IMR-90 (cell line): Measurements from ENCODE around the gene RGMA. TPM values are rescaled to one million over a fixed set of nuclear protein-coding genes. Genes with fewer than 3 reads are reported as not detected.

Experiments
- ATAC-seq: fragments of 200-7000 bp; cut with Tn5 transposase; 2 replicates; pipeline ENCODE4 v1.9.1; 2020; ENCODE audit warnings: low read depth, mild to moderate bottlenecking, moderate library complexity
- BruUV-seq: library from RNA; stranded (reverse); fragments of 400-500 nt; replicated peaks from 2 replicates; lab custom pipeline; 2021; lab: Mats Ljungman, UMichigan
- CTCF ChIA-PET: fragments of 300-600 bp; formaldehyde crosslinking; extraction: SDS; loops from one replicate; lab custom pipeline; 2021; ENCODE audit warnings: antibody characterized with exemption; lab: Yijun Ruan, JAX
- POLR2A ChIA-PET: fragments of 300-600 bp; sonication (Branson Sonifier 250); formaldehyde crosslinking; loops from one replicate; lab custom pipeline; 2022; ENCODE audit warnings: antibody characterized with exemption; ENCODE audit not compliant: unreplicated experiment; lab: Charles Lee
- DNase-seq: peaks from one replicate; pipeline ENCODE4 v3.0.0; 2013
- H2AFZ ChIP-seq: replicated peaks from 2 replicates; pipeline ENCODE3; 2013; ENCODE audit warnings: low read length, mild to moderate bottlenecking; ENCODE audit not compliant: poor library complexity
- H2AK5ac ChIP-seq: 2 replicates; pipeline ENCODE4 v1.6.1; 2013; ENCODE audit warnings: low read depth, low read length, inconsistent platforms
- H2AK9ac ChIP-seq: replicated peaks from 2 replicates; pipeline ENCODE3; 2013; ENCODE audit warnings: mild to moderate bottlenecking, low read depth, low read length, moderate library complexity; ENCODE audit not compliant: poor library complexity
- H2BK120ac ChIP-seq: 2 replicates; pipeline ENCODE4 v1.6.1; 2013; ENCODE audit warnings: low read depth, low read length, inconsistent platforms
- H2BK15ac ChIP-seq: 3 replicates; pipeline ENCODE4 v1.6.1; 2013; ENCODE audit warnings: low read depth, low read length, inconsistent platforms
- H2BK20ac ChIP-seq: 2 replicates; pipeline ENCODE4 v1.6.1; 2013; ENCODE audit warnings: low read depth, mild to moderate bottlenecking, inconsistent platforms, low read length, moderate library complexity
- H2BK5ac ChIP-seq: 2 replicates; pipeline ENCODE4 v1.6.1; 2013; ENCODE audit warnings: mild to moderate bottlenecking, low read depth, low read length, inconsistent platforms; ENCODE audit not compliant: poor library complexity, severe bottlenecking
- H3K14ac ChIP-seq: replicated peaks from 2 replicates; pipeline ENCODE4 v1.6.1; 2013; ENCODE audit warnings: low read depth, low read length, inconsistent platforms
- H3K18ac ChIP-seq: 2 replicates; pipeline ENCODE4 v1.6.1; 2013; ENCODE audit warnings: low read depth, low read length, control low read depth
- H3K23ac ChIP-seq: 2 replicates; pipeline ENCODE4 v1.6.1; 2013; ENCODE audit warnings: low read depth, low read length, inconsistent platforms
- H3K27ac ChIP-seq: 2 replicates; pipeline ENCODE4 v1.5.1; 2013; ENCODE audit warnings: mild to moderate bottlenecking, control low read depth, low read length; ENCODE audit not compliant: insufficient read depth
- H3K27me3 ChIP-seq: 2 replicates; pipeline ENCODE4 v1.6.1; 2013; ENCODE audit warnings: low read length; ENCODE audit not compliant: control insufficient read depth, insufficient read depth
- H3K36me3 ChIP-seq: 2 replicates; pipeline ENCODE4 v1.6.1; 2013; ENCODE audit warnings: low read length, mixed read lengths; ENCODE audit not compliant: control insufficient read depth, insufficient read depth
- H3K4ac ChIP-seq: 2 replicates; pipeline ENCODE4 v1.6.1; 2013; ENCODE audit warnings: low read depth, low read length, inconsistent platforms
- H3K4me1 ChIP-seq: 2 replicates; pipeline ENCODE4 v1.6.1; 2013; ENCODE audit warnings: low read length, mixed read lengths; ENCODE audit not compliant: control insufficient read depth, insufficient read depth
- H3K4me2 ChIP-seq: 2 replicates; pipeline ENCODE4 v1.6.1; 2013; ENCODE audit warnings: low read depth, mild to moderate bottlenecking, control low read depth, low read length, moderate library complexity
- H3K4me3 ChIP-seq: 2 replicates; pipeline ENCODE4 v1.5.1; 2013; ENCODE audit warnings: low read depth, mild to moderate bottlenecking, control low read depth, low read length, moderate library complexity; ENCODE audit not compliant: insufficient read depth
- H3K56ac ChIP-seq: 2 replicates; pipeline ENCODE4 v1.6.1; 2013; ENCODE audit warnings: low read length, inconsistent platforms; ENCODE audit not compliant: insufficient read depth; ENCODE audit errors: extremely low read depth
- H3K79me1 ChIP-seq, 2 experiments: 2 replicates each; pipeline ENCODE4 v1.6.1; 2013; ENCODE audit warnings: low read length in 2 of 2, inconsistent platforms in 1 of 2, low read depth in 1 of 2
- H3K9ac ChIP-seq: 2 replicates; pipeline ENCODE4 v1.6.1; 2013; ENCODE audit warnings: low read depth, low read length, control low read depth
- H3K9me1 ChIP-seq: 2 replicates; pipeline ENCODE4 v1.6.1; 2013; ENCODE audit warnings: low read length, inconsistent platforms; ENCODE audit not compliant: insufficient read depth
- H3K9me3 ChIP-seq: 2 replicates; pipeline ENCODE4 v1.6.1; 2013; ENCODE audit warnings: low read length; ENCODE audit not compliant: control insufficient read depth, insufficient read depth
- H4K20me1 ChIP-seq: 2 replicates; pipeline ENCODE4 v1.6.1; 2013; ENCODE audit warnings: low read length, inconsistent platforms; ENCODE audit not compliant: insufficient read depth
- H4K5ac ChIP-seq: 2 replicates; pipeline ENCODE4 v1.6.1; 2013; ENCODE audit warnings: mild to moderate bottlenecking, low read depth, low read length, control low read depth
- H4K8ac ChIP-seq, 2 experiments: 2 replicates each; pipeline ENCODE4 v1.6.1; 2013; ENCODE audit warnings: low read depth in 2 of 2, low read length in 2 of 2, control low read depth in 1 of 2, inconsistent platforms in 1 of 2
- H4K91ac ChIP-seq: 2 replicates; pipeline ENCODE4 v1.6.1; 2013; ENCODE audit warnings: low read depth, low read length, inconsistent platforms; ENCODE audit not compliant: insufficient read depth
- CEBPB ChIP-seq: IDR thresholded peaks from 2 replicates; pipeline ENCODE4 v1.6.1; 2012; ENCODE audit warnings: low read depth, low read length, improper control_type of control experiment
- FOS ChIP-seq: fragments of 150-350 bp; IDR thresholded peaks from 2 replicates; pipeline ENCODE4 v1.6.1; 2016; ENCODE audit warnings: low read depth, low read length
- MAFK ChIP-seq: IDR thresholded peaks from 2 replicates; pipeline ENCODE4 v1.6.1; 2012; ENCODE audit warnings: low read depth, low read length, improper control_type of control experiment
- NFE2L2 ChIP-seq: fragments of 150-350 bp; IDR thresholded peaks from 2 replicates; pipeline ENCODE4 v1.6.1; 2016; ENCODE audit warnings: low read depth, mild to moderate bottlenecking, low read length
- POLR2A ChIP-seq: IDR thresholded peaks from 2 replicates; pipeline ENCODE4 v1.6.1; 2012; ENCODE audit warnings: mild to moderate bottlenecking, low read depth, low read length
- RCOR1 ChIP-seq: IDR thresholded peaks from 2 replicates; pipeline ENCODE4 v1.6.1; 2012; ENCODE audit warnings: mild to moderate bottlenecking, low read length, improper control_type of control experiment; ENCODE audit not compliant: insufficient replicate concordance
- WGBS, 2 experiments: methylation state at CpG; one replicate each; pipeline versions ENCODE4 v1.1.5 to v1.1.7; 2013; ENCODE audit warnings: missing lambda C conversion rate in 2 of 2; ENCODE audit not compliant: insufficient read length in 1 of 2; ENCODE audit errors: extremely low coverage in 2 of 2; 5-methylcytosine and 5-hydroxymethylcytosine counted together
- dilution Hi-C: fragments of 300-500 bp; cut with HindIII; formaldehyde crosslinking; loops from one replicate; pipeline ENCODE4 v1.14.3; 2018; ENCODE audit warnings: low sequenced_read_pairs; ENCODE audit not compliant: unreplicated experiment
- in situ Hi-C: fragments of 300-500 bp; cut with MboI; formaldehyde crosslinking; loops from 3 replicates; pipeline ENCODE4 v1.14.3; 2019; ENCODE audit warnings: low sequenced_read_pairs, inconsistent platforms, mixed read lengths
- intact Hi-C: fragments of 100-400 bp; cut with micrococcal nuclease; formaldehyde crosslinking; loops from 2 replicates; pipeline ENCODE4 v1.10.0; 2022
- polyA plus RNA-seq, 3 experiments: library from polyadenylated mRNA; depleted of rRNA; stranded (reverse); fragments of >200 nt; gene quantifications; 2 replicates each; pipeline ENCODE4 v1.2.3, GENCODE V29; 2012; ENCODE audit warnings: low replicate concordance in 1 of 3
- total RNA-seq: library from RNA; depleted of rRNA; stranded (reverse); fragments of >200 nt; gene quantifications from 2 replicates; pipeline ENCODE4 v1.2.3, GENCODE V29; 2012

RGMA gene
- total and polyA plus RNA-seq, 2 of the 4 experiments (the other 2 are of a cell fraction) = 0.18 to 0.26 TPM

DNA sequence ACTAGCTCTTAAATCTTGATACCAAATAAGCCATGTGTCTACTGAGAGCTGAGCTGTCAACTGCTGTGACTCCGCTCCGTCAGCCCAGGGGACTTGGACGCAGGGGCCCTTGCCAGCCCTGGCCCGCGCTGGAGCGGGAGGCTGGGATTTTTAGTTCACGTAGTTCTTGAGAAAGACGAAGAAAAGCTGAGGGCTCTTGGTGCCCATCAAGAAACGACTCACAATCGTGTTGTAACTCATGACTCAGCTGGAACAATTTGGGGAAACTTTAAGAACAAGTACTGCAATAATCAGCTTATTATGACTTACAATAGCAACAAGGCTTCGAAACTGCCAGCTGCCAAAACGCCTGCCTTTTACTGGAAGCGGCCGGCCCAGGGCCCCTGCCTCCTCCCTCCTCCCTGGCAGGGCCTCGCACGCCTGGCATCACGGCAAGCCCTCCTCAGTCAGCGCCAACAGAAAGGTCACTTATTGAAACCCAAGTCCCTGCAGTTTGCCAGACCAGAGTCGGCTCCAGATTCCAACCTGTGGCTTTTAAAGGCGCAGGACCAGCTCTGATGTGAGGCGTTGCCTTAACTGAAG is 60.3 kb downstream of the RGMA start:
- H4K5ac ChIP-seq = no peak overlapping the region
- H2BK20ac ChIP-seq = no peak overlapping the region
- peaks cover 33% of the 10 kb centered on the region for H3K36me3 ChIP-seq
- H3K9me3 ChIP-seq = no peaks in the 10 kb centered on the region
- H3K18ac ChIP-seq = no peak overlapping the region; the same call in 1 of the 2 replicates
- H3K56ac ChIP-seq = no peak overlapping the region
- H3K4me3 ChIP-seq = no peak overlapping the region
- H2AK5ac ChIP-seq = no peak overlapping the region
- peaks cover 22% of the 10 kb centered on the region for H3K4me1 ChIP-seq
- no peak overlapping the region for H2AK9ac ChIP-seq
- no peak overlapping the region; the same call in 1 of the 2 replicates for H3K4me2 ChIP-seq
- no peak overlapping the region for H4K91ac ChIP-seq
- H2BK5ac ChIP-seq = no peak overlapping the region
- BruUV-seq = no TSS peak
- ATAC-seq (peak; percentile 19), DNase-seq (peak; percentile 91)
- H3K4ac ChIP-seq = no peak overlapping the region; the same call in 1 of the 2 replicates
- peaks cover 38% of the 10 kb centered on the region for H4K20me1 ChIP-seq
- H2BK120ac ChIP-seq = no peak overlapping the region
- in situ Hi-C loops (loop anchor here (10.0 kb wide), 1 partner anchor 234 kb away; no protein-coding TSS in a partner anchor), intact Hi-C loops (no loop called here), dilution Hi-C loops (no loop called here)
- H3K9ac ChIP-seq = no peak overlapping the region
- no peak overlapping the region for H2AFZ ChIP-seq
- ChIA-PET CTCF (interaction anchor here (0.6 to 3.0 kb wide), 3 partner anchors 120 to 1091 kb away, joined by 3 to 20 read pairs (median 4); no protein-coding TSS in a partner anchor), POLR2A (no interaction called here)
- 37% methylated on average over 8 of the region's 21 CpGs; no CpG with 5 or more reads in 1 of the 2 experiments for WGBS, 2 experiments
- no peaks in the 10 kb centered on the region for H3K27me3 ChIP-seq
- H3K9me1 ChIP-seq = peaks cover 9% of the 10 kb centered on the region; the same call in 1 of the 2 replicates
- H3K23ac ChIP-seq = no peak overlapping the region
- 0 out of 4 replicates have a peak overlapping the region, but pooled peaks of 1 of the 2 experiments have one; percentile 22 for H4K8ac ChIP-seq
- H3K27ac ChIP-seq = peak overlapping the region; percentile 64; the same call in 1 of the 2 replicates
- no peak overlapping the region for H2BK15ac ChIP-seq
- no peak for TF ChIP-seq POLR2A
- no peak for TF ChIP-seq RCOR1
- peak; percentile 74 for TF ChIP-seq CEBPB
- TF ChIP-seq NFE2L2 = peak; percentile 68
- TF ChIP-seq MAFK = peak; percentile 63
- TF ChIP-seq FOS = 0 out of 2 replicates have a peak, but pooled peaks have one; percentile 42
- peaks cover 17 to 30% of the 10 kb centered on the region in 2 experiments for H3K79me1 ChIP-seq
- no peak overlapping the region for H3K14ac ChIP-seq
